ENCODE measurements around the gene CCDC97.
"Not testable (repeated sequence)": the region's sequence is repeated elsewhere in the genome, so short reads cannot be mapped to it uniquely, and the experiment has no call there.

Gene CCDC97

DNA sequence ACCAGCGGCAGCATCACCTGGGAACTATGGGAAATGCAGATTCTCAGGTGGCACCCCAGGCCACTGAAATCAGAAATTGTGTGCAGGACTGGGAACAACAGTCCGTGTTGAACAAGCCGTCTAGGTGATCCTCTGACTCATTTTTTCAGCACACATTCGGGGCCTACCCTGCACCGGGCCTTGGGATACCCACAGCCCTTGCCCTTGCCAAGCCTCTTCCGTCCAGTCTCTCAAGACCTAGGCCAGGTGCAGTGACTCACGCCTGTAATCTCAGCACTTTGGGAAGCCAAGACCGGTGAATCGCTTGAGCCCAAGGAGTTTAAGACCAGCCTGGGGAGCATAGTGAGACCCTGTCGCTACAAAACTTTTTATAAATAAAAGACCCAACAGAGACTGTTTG, 25.5 kb downstream of the CCDC97 start (continued):
- TF ChIP-seq, protein P1, sequence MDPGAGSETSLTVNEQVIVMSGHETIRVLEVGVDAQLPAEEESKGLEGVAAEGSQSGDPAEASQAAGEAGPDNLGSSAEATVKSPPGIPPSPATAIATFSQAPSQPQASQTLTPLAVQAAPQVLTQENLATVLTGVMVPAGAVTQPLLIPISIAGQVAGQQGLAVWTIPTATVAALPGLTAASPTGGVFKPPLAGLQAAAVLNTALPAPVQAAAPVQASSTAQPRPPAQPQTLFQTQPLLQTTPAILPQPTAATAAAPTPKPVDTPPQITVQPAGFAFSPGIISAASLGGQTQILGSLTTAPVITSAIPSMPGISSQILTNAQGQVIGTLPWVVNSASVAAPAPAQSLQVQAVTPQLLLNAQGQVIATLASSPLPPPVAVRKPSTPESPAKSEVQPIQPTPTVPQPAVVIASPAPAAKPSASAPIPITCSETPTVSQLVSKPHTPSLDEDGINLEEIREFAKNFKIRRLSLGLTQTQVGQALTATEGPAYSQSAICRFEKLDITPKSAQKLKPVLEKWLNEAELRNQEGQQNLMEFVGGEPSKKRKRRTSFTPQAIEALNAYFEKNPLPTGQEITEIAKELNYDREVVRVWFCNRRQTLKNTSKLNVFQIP (CRISPR knock-in tag; IDR thresholded peaks at IDR 0.05; ENCODE audit: borderline replicate concordance, low read depth), result no peak
- TF ChIP-seq PPARA (CRISPR knock-in tag; IDR thresholded peaks at IDR 0.05; ENCODE audit: borderline replicate concordance) (no peak), ZNF565 (CRISPR knock-in tag; conservative IDR thresholded peaks at IDR 0.05; ENCODE audit: low read depth) (no peak)

DNA sequence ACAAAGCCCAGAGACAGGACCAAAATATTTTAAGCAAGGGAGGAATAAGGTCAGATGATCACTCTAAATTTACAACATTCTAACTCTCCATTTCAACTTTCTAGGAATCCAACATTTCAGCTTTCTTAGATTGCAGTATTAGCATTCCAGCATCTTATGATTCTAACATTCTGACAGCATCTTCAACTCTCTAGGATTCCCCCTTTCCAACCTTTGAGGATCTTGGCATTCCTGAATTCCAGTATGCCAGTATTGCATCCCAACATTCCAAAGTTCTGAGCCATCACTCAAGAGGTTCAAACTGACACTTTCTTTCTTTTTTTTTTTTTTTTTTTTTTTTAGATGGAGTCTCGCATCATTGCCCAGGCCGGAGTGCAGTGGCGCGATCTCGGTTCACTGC, 30.0 kb downstream of the CCDC97 start:
- ATAC-seq, result peak; percentile 53; the same call in 2 of the 3 replicates
- TF ChIP-seq OSR1 (CRISPR knock-in tag; IDR thresholded peaks at IDR 0.05), result peak; percentile 85; the same call in 1 of the 2 replicates
- TF ChIP-seq, protein P2, sequence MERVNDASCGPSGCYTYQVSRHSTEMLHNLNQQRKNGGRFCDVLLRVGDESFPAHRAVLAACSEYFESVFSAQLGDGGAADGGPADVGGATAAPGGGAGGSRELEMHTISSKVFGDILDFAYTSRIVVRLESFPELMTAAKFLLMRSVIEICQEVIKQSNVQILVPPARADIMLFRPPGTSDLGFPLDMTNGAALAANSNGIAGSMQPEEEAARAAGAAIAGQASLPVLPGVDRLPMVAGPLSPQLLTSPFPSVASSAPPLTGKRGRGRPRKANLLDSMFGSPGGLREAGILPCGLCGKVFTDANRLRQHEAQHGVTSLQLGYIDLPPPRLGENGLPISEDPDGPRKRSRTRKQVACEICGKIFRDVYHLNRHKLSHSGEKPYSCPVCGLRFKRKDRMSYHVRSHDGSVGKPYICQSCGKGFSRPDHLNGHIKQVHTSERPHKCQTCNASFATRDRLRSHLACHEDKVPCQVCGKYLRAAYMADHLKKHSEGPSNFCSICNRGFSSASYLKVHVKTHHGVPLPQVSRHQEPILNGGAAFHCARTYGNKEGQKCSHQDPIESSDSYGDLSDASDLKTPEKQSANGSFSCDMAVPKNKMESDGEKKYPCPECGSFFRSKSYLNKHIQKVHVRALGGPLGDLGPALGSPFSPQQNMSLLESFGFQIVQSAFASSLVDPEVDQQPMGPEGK (CRISPR knock-in tag; IDR thresholded peaks at IDR 0.05; ENCODE audit: borderline replicate concordance), result no peak

DNA sequence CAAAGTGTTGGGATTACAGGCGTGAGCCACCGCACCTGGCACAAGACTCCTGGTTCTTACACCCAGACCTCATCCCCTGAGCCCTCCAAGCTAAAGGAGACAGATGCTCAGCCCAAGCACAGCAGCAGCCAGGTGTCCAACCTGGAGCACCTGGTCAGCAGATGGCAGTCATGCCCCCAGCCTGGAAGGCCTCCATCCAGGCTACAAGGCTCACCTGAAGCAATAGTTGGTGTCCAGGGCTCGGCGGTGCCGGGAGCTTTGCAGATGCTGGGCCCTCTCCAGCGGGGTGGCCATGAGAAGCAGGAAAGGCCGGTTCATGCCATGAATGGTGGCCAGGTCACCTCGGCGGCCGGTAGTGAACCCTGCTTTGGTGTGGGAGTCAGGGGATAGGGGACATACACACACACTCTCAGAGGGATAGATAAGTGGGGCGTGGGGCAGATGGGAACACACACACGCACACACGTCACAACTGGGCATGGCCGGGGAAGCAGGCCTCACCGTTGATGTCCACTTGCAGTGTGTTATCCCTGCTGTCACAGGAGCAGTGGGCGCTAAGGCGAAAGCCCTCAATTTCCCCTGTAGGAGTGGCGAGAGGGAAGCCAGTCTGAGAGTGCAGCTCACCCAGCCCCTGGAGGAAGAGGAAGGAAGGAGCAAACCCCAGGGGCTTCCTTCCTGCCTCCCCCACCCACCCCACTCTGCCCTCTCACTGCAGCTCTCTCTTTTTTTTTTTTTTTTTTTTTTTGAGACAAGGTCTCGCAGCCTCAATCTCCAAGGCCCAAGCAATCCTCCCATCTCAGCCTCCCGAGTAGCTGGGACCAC, 31.9 kb downstream of the CCDC97 start:
- no peak for TF ChIP-seq SNAI2 (CRISPR knock-in tag; IDR thresholded peaks at IDR 0.05)
- TF ChIP-seq, protein P3, sequence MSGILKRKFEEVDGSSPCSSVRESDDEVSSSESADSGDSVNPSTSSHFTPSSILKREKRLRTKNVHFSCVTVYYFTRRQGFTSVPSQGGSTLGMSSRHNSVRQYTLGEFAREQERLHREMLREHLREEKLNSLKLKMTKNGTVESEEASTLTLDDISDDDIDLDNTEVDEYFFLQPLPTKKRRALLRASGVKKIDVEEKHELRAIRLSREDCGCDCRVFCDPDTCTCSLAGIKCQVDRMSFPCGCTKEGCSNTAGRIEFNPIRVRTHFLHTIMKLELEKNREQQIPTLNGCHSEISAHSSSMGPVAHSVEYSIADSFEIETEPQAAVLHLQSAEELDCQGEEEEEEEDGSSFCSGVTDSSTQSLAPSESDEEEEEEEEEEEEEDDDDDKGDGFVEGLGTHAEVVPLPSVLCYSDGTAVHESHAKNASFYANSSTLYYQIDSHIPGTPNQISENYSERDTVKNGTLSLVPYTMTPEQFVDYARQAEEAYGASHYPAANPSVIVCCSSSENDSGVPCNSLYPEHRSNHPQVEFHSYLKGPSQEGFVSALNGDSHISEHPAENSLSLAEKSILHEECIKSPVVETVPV (CRISPR knock-in tag; IDR thresholded peaks at IDR 0.05), result no peak
- ATAC-seq, result no peak

DNA sequence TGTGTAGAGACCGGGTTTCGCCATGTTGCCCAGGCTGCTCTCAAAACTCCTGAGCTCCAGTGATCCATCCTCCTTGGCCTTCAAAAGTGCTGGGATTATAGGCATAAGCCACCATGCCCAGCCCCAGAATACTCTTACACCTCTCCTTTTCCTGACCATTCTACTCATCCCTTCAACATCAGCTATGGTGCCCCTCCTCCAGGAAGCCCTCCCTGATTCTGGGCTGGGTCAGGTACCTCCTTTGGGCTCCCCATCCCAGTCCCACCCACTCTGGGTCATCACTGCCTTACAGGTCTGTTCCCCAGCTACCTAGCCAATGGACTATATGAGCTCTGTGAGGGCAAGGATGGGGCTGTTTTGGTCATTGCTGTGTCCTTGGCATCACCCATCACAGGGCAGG, 34.2 kb downstream of the CCDC97 start:
- ATAC-seq, result no peak
- TF ChIP-seq PPARA (CRISPR knock-in tag; IDR thresholded peaks at IDR 0.05; ENCODE audit: borderline replicate concordance) (no peak), ISL1 (CRISPR knock-in tag; IDR thresholded peaks at IDR 0.05) (no peak), TCF4 (CRISPR knock-in tag; IDR thresholded peaks at IDR 0.05; ENCODE audit: borderline replicate concordance) (no peak), ZNF565 (CRISPR knock-in tag; conservative IDR thresholded peaks at IDR 0.05; ENCODE audit: low read depth) (no peak), ESRRG (CRISPR knock-in tag; IDR thresholded peaks at IDR 0.05) (no peak), ZC3H10 (CRISPR knock-in tag; IDR thresholded peaks at IDR 0.05) (no peak), ZFP30 (CRISPR knock-in tag; IDR thresholded peaks at IDR 0.05) (no peak)
- TF ChIP-seq, protein P2 (CRISPR knock-in tag; IDR thresholded peaks at IDR 0.05; ENCODE audit: borderline replicate concordance), result no peak
- TF ChIP-seq, protein P4, sequence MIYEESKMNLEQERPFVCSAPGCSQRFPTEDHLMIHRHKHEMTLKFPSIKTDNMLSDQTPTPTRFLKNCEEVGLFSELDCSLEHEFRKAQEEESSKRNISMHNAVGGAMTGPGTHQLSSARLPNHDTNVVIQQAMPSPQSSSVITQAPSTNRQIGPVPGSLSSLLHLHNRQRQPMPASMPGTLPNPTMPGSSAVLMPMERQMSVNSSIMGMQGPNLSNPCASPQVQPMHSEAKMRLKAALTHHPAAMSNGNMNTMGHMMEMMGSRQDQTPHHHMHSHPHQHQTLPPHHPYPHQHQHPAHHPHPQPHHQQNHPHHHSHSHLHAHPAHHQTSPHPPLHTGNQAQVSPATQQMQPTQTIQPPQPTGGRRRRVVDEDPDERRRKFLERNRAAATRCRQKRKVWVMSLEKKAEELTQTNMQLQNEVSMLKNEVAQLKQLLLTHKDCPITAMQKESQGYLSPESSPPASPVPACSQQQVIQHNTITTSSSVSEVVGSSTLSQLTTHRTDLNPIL (CRISPR knock-in tag; IDR thresholded peaks at IDR 0.05; ENCODE audit: low read depth), result no peak
- TF ChIP-seq, protein P3 (CRISPR knock-in tag; IDR thresholded peaks at IDR 0.05), result no peak

DNA sequence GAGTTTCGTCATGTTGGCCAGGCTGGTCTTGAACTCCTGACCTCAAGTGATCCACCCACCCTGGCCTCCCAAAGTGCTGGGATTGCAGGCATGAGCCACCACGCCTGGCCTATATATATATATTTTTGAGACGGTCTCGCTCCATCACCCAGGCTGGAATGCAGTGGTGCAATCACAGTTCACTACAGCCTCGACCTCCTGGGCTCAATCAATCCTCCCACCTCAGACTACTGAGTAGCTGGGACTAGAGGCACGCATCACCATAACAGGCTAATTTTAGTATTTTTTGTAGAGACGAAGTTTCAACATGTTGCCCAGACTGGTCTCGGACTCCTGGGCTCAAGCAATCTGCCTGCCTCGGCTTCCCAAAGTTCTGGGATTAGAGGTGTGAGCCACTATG, 36.9 kb downstream of the CCDC97 start:
- not testable (repeated sequence) for ATAC-seq

All from SK-N-SH treated with all-trans-retinoic acid at 6 μM for 48 hours (cell line).